Measurements from ENCODE around the gene C19orf53.
"Not testable (repeated sequence)": the region's sequence is repeated elsewhere in the genome, so short reads cannot be mapped to it uniquely, and the experiment has no call there.

Gene C19orf53

DNA sequence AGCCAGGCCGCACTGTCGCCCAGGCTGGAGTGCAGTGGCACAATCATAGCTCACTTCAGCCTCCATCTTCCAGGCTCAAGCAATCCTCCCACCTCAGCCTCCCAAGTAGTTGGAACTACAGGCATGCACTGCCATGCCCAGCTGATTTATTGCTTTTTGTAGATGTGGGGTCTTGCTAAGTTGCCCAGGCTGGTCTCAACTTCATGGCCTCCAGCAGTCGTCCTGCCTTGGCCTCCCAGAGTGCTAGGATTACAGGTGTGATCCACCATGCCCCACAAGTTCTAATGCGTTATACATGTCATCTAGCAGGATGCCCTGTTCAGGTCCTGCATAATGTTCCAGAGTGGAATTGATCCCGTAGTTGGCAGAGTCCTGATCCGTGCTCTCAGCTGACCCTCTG lies 4.6 kb downstream of the C19orf53 start:
- Histone ChIP-seq H3K9me3 (no peaks in the 10 kb centered on the region), H3K4me3 (ENCODE audit: low read depth, low read length) (no peak overlapping the region), H3K27me3 (no peaks in the 10 kb centered on the region), H3K36me3 (peaks cover 23% of the 10 kb centered on the region), H3K4me1 (peaks cover 5% of the 10 kb centered on the region; the same call in 1 of the 2 replicates)
- TF ChIP-seq, protein P1, sequence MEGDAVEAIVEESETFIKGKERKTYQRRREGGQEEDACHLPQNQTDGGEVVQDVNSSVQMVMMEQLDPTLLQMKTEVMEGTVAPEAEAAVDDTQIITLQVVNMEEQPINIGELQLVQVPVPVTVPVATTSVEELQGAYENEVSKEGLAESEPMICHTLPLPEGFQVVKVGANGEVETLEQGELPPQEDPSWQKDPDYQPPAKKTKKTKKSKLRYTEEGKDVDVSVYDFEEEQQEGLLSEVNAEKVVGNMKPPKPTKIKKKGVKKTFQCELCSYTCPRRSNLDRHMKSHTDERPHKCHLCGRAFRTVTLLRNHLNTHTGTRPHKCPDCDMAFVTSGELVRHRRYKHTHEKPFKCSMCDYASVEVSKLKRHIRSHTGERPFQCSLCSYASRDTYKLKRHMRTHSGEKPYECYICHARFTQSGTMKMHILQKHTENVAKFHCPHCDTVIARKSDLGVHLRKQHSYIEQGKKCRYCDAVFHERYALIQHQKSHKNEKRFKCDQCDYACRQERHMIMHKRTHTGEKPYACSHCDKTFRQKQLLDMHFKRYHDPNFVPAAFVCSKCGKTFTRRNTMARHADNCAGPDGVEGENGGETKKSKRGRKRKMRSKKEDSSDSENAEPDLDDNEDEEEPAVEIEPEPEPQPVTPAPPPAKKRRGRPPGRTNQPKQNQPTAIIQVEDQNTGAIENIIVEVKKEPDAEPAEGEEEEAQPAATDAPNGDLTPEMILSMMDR (IDR thresholded peaks at IDR 0.05; ENCODE audit: low read depth, low read length): no peak
- no peak for DNase-seq

DNA sequence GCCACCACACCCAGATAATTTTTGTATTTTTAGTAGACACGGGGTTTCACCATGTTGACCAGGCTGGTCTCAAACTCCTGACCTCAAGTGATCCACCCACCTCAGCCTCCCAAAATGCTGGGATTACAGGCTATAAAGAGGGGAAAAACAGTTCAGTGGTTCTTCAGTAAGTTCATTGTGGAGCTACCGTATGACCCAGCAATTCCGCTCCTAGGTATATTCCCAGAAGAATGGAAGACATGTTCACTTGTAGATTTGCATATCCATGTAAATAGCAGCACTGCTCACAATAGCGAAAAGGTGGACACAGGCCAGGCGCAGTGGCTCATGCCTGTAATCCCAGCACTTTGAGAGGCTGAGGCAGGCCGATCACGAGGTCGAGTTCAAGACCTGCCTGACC lies 5.5 kb downstream of the C19orf53 start:
- H3K9me3 ChIP-seq; H3K27me3 ChIP-seq; H3K4me1 ChIP-seq; H3K4me3 ChIP-seq (ENCODE audit: low read depth, low read length); DNase-seq: not testable (repeated sequence)
- H3K36me3 ChIP-seq: peaks cover 20% of the 10 kb centered on the region

DNA sequence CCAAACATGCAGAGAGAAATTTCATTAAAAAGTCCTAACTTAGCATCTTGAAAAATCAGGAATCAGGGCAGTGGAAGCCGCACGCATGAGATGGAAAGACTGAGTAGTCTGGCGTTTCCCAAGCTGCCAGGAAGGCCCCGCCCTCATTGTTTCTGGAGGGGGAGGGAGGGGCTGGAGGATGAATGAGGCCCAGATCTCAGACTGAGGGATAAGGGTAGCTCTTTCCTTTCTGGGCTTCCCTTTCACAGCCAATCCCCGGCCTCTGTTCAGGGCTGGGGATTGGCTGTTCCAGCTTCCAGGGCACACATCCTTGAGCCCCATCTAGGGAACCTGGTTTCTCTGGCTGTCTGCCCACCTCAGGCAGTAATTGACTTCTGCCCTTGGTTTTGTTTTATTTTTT lies 7.3 kb downstream of the C19orf53 start:
- Histone ChIP-seq H3K36me3 (peaks cover 17% of the 10 kb centered on the region), H3K4me3 (ENCODE audit: low read depth, low read length) (no peak overlapping the region), H3K9me3 (no peaks in the 10 kb centered on the region), H3K27me3 (no peaks in the 10 kb centered on the region), H3K4me1 (peaks cover 5% of the 10 kb centered on the region; the same call in 1 of the 2 replicates)
- DNase-seq: peak; percentile 75
- TF ChIP-seq, protein P1 (IDR thresholded peaks at IDR 0.05; ENCODE audit: low read depth, low read length): no peak

DNA sequence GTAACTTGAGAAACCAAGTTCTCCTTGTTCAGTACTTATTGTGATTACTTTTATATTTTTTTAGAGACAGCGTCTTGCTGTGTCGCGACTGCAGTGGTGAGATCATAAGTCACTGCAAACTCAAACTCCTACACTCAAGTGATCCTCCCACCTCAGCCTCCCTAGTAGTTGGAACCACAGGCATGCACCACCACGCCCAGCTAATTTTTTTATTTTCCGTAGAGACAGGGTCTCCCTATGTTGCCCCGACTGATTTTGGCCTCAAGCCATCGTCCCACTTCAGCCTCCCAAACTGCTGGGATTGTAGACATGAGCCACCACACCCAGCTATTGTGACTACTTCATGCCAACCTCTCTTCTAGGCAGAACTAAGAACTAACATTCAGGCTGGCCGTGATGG lies 8.3 kb downstream of the C19orf53 start:
- TF ChIP-seq, protein P1 (IDR thresholded peaks at IDR 0.05; ENCODE audit: low read depth, low read length): no peak
- DNase-seq: no peak
- peaks cover 5% of the 10 kb centered on the region; the same call in 1 of the 2 replicates for H3K4me1 ChIP-seq
- H3K27me3 ChIP-seq: no peaks in the 10 kb centered on the region
- H3K36me3 ChIP-seq: peaks cover 17% of the 10 kb centered on the region
- no peak overlapping the region for H3K4me3 ChIP-seq (ENCODE audit: low read depth, low read length)
- H3K9me3 ChIP-seq: no peaks in the 10 kb centered on the region

DNA sequence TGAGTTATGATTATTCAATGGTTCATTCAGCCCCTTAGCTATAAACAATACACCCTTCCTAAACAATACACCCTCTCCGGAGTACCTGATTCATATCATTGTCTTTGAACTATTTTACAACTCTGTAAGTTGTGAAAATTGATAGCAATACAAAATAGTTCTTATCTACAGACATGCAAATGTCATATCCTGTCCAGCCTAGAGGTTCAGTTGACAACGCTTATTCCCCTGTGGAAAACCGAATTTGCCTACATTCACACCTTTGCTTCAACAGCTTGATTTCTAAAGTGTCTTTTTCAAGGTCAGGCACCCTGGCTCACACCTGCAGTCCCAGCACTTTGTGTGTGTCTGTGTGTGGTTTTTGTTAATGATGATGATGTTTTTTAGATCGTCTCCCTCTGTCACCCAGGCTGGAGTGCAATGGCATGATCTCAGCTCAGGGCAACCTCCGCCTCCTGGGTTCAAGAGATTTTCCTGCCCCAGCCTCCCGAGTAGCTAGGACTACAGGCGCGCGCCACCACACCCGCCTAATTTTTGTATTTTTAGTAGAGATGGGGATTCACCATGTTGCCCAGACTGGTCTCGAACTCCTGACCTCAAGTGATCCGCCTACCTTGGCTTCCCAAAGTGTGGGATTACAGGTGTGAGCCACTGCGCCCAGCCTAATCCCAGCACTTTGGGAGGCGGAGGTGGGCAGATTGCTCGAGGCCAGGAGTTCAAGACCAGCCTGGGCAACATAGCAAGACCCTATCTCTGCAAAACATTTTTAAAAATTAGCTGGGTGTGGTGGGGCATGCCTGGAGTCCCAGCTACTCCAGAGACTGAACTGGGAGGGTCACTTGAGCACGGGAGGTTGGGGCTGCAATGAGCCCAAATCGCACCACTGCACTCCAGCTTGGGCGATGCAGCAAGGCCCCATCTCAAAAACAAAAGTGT lies 9.6 kb downstream of the C19orf53 start:
- Histone ChIP-seq H3K36me3 (peaks cover 6% of the 10 kb centered on the region), H3K4me1 (peaks cover 5% of the 10 kb centered on the region; the same call in 1 of the 2 replicates), H3K27me3 (no peaks in the 10 kb centered on the region), H3K9me3 (no peaks in the 10 kb centered on the region), H3K4me3 (ENCODE audit: low read depth, low read length) (no peak overlapping the region)
- TF ChIP-seq, protein P1 (IDR thresholded peaks at IDR 0.05; ENCODE audit: low read depth, low read length): no peak
- no peak for DNase-seq

DNA sequence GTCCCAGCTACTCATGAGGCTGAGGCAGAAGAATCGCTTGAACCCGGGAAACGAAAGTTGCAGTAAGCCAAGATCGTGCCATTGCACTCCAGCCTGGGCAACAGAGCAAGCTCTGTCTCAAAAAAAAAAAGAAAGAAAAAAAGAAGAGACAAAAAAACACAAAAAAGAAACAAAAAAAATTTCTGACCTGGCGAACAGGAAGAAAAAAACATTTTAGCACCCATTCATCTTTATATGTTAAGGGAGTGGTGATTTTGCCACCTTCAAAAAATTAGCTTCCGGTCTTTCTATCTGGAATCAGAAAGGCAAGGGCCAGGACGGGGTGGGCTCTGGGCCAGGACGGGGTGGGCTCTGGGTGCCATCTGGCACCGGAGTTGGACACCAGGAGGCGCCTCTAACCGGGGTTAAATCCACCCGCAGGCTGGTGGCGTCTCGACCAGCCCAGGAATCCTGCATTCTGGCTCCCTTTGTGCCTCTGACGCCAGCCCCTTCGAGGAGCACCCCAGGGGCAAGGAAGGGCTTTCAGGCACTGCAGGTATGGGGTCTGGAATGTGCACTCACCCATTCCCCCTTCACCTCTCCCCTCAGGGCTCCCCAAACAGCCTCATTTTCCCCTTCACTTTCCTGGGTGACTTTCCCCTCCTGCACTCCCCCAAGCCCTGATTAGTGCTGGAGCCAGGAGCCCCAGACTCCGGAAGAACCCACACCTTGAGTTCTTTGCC lies 10.6 kb downstream of the C19orf53 start:
- Histone ChIP-seq H3K4me3 (ENCODE audit: low read depth, low read length) (no peak overlapping the region), H3K36me3 (no peaks in the 10 kb centered on the region; the same call in 1 of the 2 replicates), H3K9me3 (no peaks in the 10 kb centered on the region), H3K27me3 (no peaks in the 10 kb centered on the region), H3K4me1 (peaks cover 5% of the 10 kb centered on the region; the same call in 1 of the 2 replicates)
- TF ChIP-seq, protein P1 (IDR thresholded peaks at IDR 0.05; ENCODE audit: low read depth, low read length): peak; percentile 77
- DNase-seq: peak; percentile 89
